WTC11 (cell line): Measurements from ENCODE around the gene CA11. TPM values are rescaled to one million over a fixed set of nuclear protein-coding genes. Genes with fewer than 3 reads are reported as not detected.
A peak's percentile ranks its signal among the peaks of the same experiment; 100 is the strongest.

Source experiments
- ATF1 ChIP-seq: sonication (generic); formaldehyde crosslinking; IDR thresholded peaks from 2 replicates; pipeline ENCODE4 v1.8.1; 2023; ENCODE audit warnings: mild to moderate bottlenecking, moderate library complexity, missing genetic modification reagents
- E2F4 ChIP-seq: sonication (generic); formaldehyde crosslinking; IDR thresholded peaks from 2 replicates; pipeline ENCODE4 v1.8.1; 2022; ENCODE audit warnings: low read depth, mild to moderate bottlenecking, moderate library complexity, missing genetic modification reagents, borderline replicate concordance
- EMX1 ChIP-seq: fragments of 250-450 bp; sonication (Bioruptor Pico); IDR thresholded peaks from 2 replicates; pipeline ENCODE4 v1.8.0; 2021; ENCODE audit warnings: mild to moderate bottlenecking
- ERG ChIP-seq: fragments of 250-450 bp; sonication (Bioruptor Pico); IDR thresholded peaks from 2 replicates; pipeline ENCODE4 v1.8.0; 2021; ENCODE audit warnings: mild to moderate bottlenecking
- ESRRA ChIP-seq: sonication (generic); formaldehyde crosslinking; IDR thresholded peaks from 2 replicates; pipeline ENCODE4 v1.8.1; 2022; ENCODE audit warnings: mild to moderate bottlenecking, missing genetic modification reagents, borderline replicate concordance
- ETV6 ChIP-seq: sonication (generic); formaldehyde crosslinking; IDR thresholded peaks from 2 replicates; pipeline ENCODE4 v1.8.1; 2022; ENCODE audit warnings: mild to moderate bottlenecking, missing genetic modification reagents
- FOXJ3 ChIP-seq: sonication (generic); formaldehyde crosslinking; IDR thresholded peaks from 2 replicates; pipeline ENCODE4 v1.9.0; 2021; ENCODE audit warnings: missing genetic modification reagents, mild to moderate bottlenecking, borderline replicate concordance
- GABPB1 ChIP-seq: sonication (generic); formaldehyde crosslinking; IDR thresholded peaks from 2 replicates; pipeline ENCODE4 v1.8.1; 2023; ENCODE audit warnings: mild to moderate bottlenecking, missing genetic modification reagents
- HMGXB4 ChIP-seq: sonication (generic); formaldehyde crosslinking; IDR thresholded peaks from 2 replicates; pipeline ENCODE4 v1.8.1; 2023; ENCODE audit warnings: mild to moderate bottlenecking, moderate library complexity, missing genetic modification reagents
- IRF1 ChIP-seq: sonication (generic); formaldehyde crosslinking; IDR thresholded peaks from 2 replicates; pipeline ENCODE4 v1.8.0; 2023; ENCODE audit warnings: missing genetic modification reagents
- JAZF1 ChIP-seq: fragments of 250-450 bp; sonication (Bioruptor Pico); IDR thresholded peaks from 2 replicates; pipeline ENCODE4 v1.9.0; 2021; ENCODE audit warnings: moderate library complexity, mild to moderate bottlenecking, inconsistent platforms
- MLX ChIP-seq: sonication (generic); formaldehyde crosslinking; IDR thresholded peaks from 2 replicates; pipeline ENCODE4 v1.8.1; 2023; ENCODE audit warnings: mild to moderate bottlenecking, missing genetic modification reagents, moderate library complexity
- NR3C1 ChIP-seq: sonication (generic); formaldehyde crosslinking; conservative IDR thresholded peaks from 2 replicates; pipeline ENCODE4 v1.8.1; 2023; ENCODE audit warnings: low read depth, mild to moderate bottlenecking, missing genetic modification reagents
- PRDM15 ChIP-seq: sonication (generic); formaldehyde crosslinking; IDR thresholded peaks from 2 replicates; pipeline ENCODE4 v1.8.0; 2022; ENCODE audit warnings: missing genetic modification reagents
- PREB ChIP-seq: sonication (generic); formaldehyde crosslinking; IDR thresholded peaks from 2 replicates; pipeline ENCODE4 v1.8.1; 2022; ENCODE audit warnings: mild to moderate bottlenecking, missing genetic modification reagents, moderate library complexity, borderline replicate concordance
- PRRX2 ChIP-seq: fragments of 250-450 bp; sonication (Bioruptor Pico); IDR thresholded peaks from 2 replicates; pipeline ENCODE4 v1.8.0; 2021; ENCODE audit warnings: mild to moderate bottlenecking
- RELA ChIP-seq: sonication (generic); formaldehyde crosslinking; IDR thresholded peaks from 2 replicates; pipeline ENCODE4 v1.8.1; 2022; ENCODE audit warnings: missing genetic modification reagents, mild to moderate bottlenecking, borderline replicate concordance
- RORB ChIP-seq: fragments of 250-450 bp; sonication (Bioruptor Pico); IDR thresholded peaks from 2 replicates; pipeline ENCODE4 v1.9.0; 2021; ENCODE audit warnings: mild to moderate bottlenecking
- SMAD4 ChIP-seq: sonication (generic); formaldehyde crosslinking; IDR thresholded peaks from 2 replicates; pipeline ENCODE4 v1.8.0; 2022; ENCODE audit warnings: mild to moderate bottlenecking, missing genetic modification reagents
- TEAD1 ChIP-seq: sonication (generic); formaldehyde crosslinking; IDR thresholded peaks from 2 replicates; pipeline ENCODE4 v1.8.0; 2022; ENCODE audit warnings: mild to moderate bottlenecking, missing genetic modification reagents
- TEAD4 ChIP-seq: sonication (generic); formaldehyde crosslinking; IDR thresholded peaks from 2 replicates; pipeline ENCODE4 v1.8.0; 2022; ENCODE audit warnings: mild to moderate bottlenecking, missing genetic modification reagents
- TP53 ChIP-seq: sonication (generic); formaldehyde crosslinking; IDR thresholded peaks from 2 replicates; pipeline ENCODE4 v1.8.1; 2023; ENCODE audit warnings: mild to moderate bottlenecking, missing genetic modification reagents
- ZNF219 ChIP-seq: sonication (generic); formaldehyde crosslinking; IDR thresholded peaks from 2 replicates; pipeline ENCODE4 v1.8.0; 2023; ENCODE audit warnings: missing genetic modification reagents, mild to moderate bottlenecking, borderline replicate concordance
- ZNF317 ChIP-seq: sonication (generic); formaldehyde crosslinking; IDR thresholded peaks from 2 replicates; pipeline ENCODE4 v1.8.1; 2023; ENCODE audit warnings: low read depth, mild to moderate bottlenecking, moderate library complexity, missing genetic modification reagents, borderline replicate concordance
- ZNF416 ChIP-seq: fragments of 250-450 bp; sonication (Bioruptor Pico); IDR thresholded peaks from 2 replicates; pipeline ENCODE4 v1.9.0; 2021; ENCODE audit warnings: mild to moderate bottlenecking, inconsistent platforms
- ZNF425 ChIP-seq: fragments of 250-450 bp; sonication (Bioruptor Pico); conservative IDR thresholded peaks from 2 replicates; pipeline ENCODE4 v1.9.0; 2021; ENCODE audit warnings: mild to moderate bottlenecking
- total RNA-seq: library from RNA; stranded (reverse); gene quantifications from 3 replicates; pipeline ENCODE4 v1.2.3, GENCODE V29; 2021

Gene CA11
- total RNA-seq, 1 experiment from 2014 or later = 41.4 TPM

- TF ChIP-seq PRRX2 (CRISPR knock-in tag) = no peak
- no peak for TF ChIP-seq ESRRA (CRISPR knock-in tag)
- TF ChIP-seq PREB (CRISPR knock-in tag) = no peak
- TF ChIP-seq EMX1 (CRISPR knock-in tag) = no peak
- 0 out of 2 replicates have a peak, but pooled peaks have one; percentile 11 for TF ChIP-seq TEAD1 (CRISPR knock-in tag)
- TF ChIP-seq ZNF425 (CRISPR knock-in tag) = no peak
- TF ChIP-seq ZNF317 = no peak
- no peak for TF ChIP-seq JAZF1 (CRISPR knock-in tag)
- TF ChIP-seq ERG (CRISPR knock-in tag) = no peak
- TF ChIP-seq HMGXB4 (CRISPR knock-in tag) = no peak
- TF ChIP-seq ZNF416 (CRISPR knock-in tag) = no peak
- TF ChIP-seq FOXJ3 (CRISPR knock-in tag) = no peak
- TF ChIP-seq TEAD4 (CRISPR knock-in tag) = no peak
- TF ChIP-seq ZNF219 = no peak
- peak; percentile 85 for TF ChIP-seq PRDM15 (CRISPR knock-in tag)
- TF ChIP-seq ATF1 = no peak
- no peak for TF ChIP-seq MLX (CRISPR knock-in tag)
- no peak for TF ChIP-seq NR3C1 (CRISPR knock-in tag)
- TF ChIP-seq RORB (CRISPR knock-in tag) = no peak
- peak; percentile 87 for TF ChIP-seq ETV6 (CRISPR knock-in tag)
- no peak for TF ChIP-seq TP53
- no peak for TF ChIP-seq SMAD4 (CRISPR knock-in tag)
- TF ChIP-seq E2F4 = no peak
- no peak for TF ChIP-seq RELA
- no peak for TF ChIP-seq GABPB1 (CRISPR knock-in tag)
- 0 out of 2 replicates have a peak, but pooled peaks have one; percentile 58 for TF ChIP-seq IRF1 (CRISPR knock-in tag)
- TF ChIP-seq, all 79 proteins: peak for 14
Measured at GRCh38 chr19:48624067-48624594, 21.9 kb downstream of the CA11 start (continued).
